Activated naive CD8-positive, alpha-beta T cell treated with anti-CD3 and anti-CD28 coated beads, Interleukin-2, amount 50 U/mL, for 24 hours (primary cell): ENCODE results near the gene ATF3.

Experiments
- ATAC-seq: fragments of 150-1000 bp; cut with Tn5 transposase; one replicate; pipeline ENCODE4 v1.10.0; 2021
- DNase-seq: peaks from one replicate; pipeline ENCODE4 v3.0.0; 2021
- H3K27ac Mint-ChIP-seq: one replicate; pipeline ENCODE4 v1.8.0; 2021; ENCODE audit warnings: mild to moderate bottlenecking, mixed read lengths
- H3K27me3 Mint-ChIP-seq: one replicate; pipeline ENCODE4 v1.8.0; 2021; ENCODE audit warnings: mixed read lengths
- H3K36me3 Mint-ChIP-seq: one replicate; pipeline ENCODE4 v1.8.0; 2021; ENCODE audit warnings: low read depth, mixed read lengths
- H3K4me1 Mint-ChIP-seq: one replicate; pipeline ENCODE4 v1.8.0; 2021; ENCODE audit warnings: mixed read lengths
- H3K4me3 Mint-ChIP-seq: one replicate; pipeline ENCODE4 v1.8.0; 2021; ENCODE audit warnings: mild to moderate bottlenecking, moderate library complexity, mixed read lengths
- H3K9me3 Mint-ChIP-seq: one replicate; pipeline ENCODE4 v1.8.0; 2021; ENCODE audit warnings: mixed read lengths

The ATF3 gene

DNA sequence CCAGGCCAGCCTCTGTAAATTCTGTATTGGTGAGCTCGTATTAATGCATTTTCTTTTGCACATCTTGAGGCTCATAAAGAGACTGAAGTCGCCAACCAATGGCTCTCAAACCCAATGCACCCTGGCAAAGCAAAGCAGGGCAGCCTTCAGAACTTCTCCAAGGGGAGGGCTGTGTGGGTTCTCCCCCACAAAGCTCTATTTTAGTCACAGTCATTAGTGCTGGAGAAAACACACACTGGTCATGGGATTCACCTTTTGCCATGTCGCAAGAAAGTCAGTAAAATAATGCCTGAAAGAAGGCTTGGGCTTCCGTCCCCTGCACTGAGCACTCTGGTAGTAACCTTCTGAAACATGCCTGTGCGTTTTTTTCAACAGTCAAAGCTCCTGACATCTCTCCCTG is 26.3 kb upstream of the ATF3 start:
- H3K4me1 Mint-ChIP-seq = peaks cover 2% of the 10 kb centered on the region
- no peaks in the 10 kb centered on the region for H3K9me3 Mint-ChIP-seq
- no peak for DNase-seq
- no peak overlapping the region for H3K4me3 Mint-ChIP-seq
- no peak for ATAC-seq
- H3K27ac Mint-ChIP-seq = no peak overlapping the region
- H3K36me3 Mint-ChIP-seq = no peaks in the 10 kb centered on the region
- peaks cover 25% of the 10 kb centered on the region for H3K27me3 Mint-ChIP-seq

DNA sequence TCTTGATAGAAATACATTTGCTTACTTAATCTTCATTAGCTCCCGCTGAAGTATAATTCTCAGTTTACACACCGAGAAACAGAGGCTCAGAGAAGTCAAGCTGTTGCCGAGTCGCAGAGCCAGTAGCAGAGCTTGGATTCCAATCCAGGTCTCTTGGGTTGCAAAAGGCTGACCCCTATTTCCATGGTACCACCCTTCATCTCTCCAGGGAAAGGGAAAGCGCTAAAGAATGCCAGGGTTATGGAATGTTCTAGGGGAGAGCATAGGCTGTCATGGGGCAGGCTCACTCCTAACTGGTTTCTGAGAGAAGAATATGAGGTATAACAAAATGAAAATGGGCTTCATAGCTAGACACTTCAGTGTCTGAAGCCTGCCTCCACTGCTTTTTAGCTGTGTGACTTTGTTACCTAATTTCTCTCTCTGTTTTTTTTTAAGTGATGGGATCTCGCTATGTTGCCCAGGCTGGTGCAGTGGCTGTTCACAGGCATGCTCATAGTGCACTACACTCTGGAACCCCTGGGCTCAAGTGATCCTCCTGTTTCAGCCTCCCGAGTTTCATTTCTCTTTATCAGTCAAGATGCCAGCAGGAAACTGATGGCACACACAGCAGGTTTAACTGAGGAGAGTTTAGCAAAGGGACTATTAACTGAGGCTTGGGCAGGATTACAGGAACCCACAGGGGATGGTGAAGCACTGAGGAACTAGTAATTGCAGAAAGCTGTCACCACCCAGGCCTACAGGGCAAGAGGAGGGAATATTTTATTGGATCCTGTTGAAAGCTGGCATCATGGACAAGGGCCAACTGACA is 25.5 kb upstream of the ATF3 start:
- Mint-ChIP-seq H3K27ac (no peak overlapping the region), H3K4me3 (no peak overlapping the region), H3K9me3 (no peaks in the 10 kb centered on the region), H3K4me1 (peaks cover 2% of the 10 kb centered on the region), H3K27me3 (peaks cover 30% of the 10 kb centered on the region), H3K36me3 (no peaks in the 10 kb centered on the region)
- no peak for DNase-seq
- ATAC-seq = no peak

DNA sequence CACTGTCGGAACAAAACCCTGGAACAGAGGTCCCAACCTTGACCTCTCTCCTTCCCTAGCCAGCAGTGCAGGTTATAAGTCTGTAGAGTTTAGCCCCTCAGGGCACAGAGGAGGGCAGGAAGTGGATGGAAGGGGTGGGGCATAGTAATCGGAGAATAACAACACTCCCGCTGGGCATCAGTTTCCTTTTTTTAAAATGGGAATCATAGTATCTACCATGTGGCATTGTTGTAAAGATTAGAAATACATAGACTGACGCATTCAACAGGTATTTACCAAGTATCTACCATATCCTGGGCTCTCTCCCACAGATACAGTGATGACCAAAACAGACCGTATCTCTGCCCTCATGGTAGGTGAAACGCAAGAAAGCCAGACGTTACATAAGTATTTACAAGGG is 24.9 kb upstream of the ATF3 start:
- no peaks in the 10 kb centered on the region for H3K9me3 Mint-ChIP-seq
- H3K27ac Mint-ChIP-seq = no peak overlapping the region
- H3K36me3 Mint-ChIP-seq = no peaks in the 10 kb centered on the region
- H3K27me3 Mint-ChIP-seq = peaks cover 27% of the 10 kb centered on the region
- no peak for ATAC-seq
- peaks cover 2% of the 10 kb centered on the region for H3K4me1 Mint-ChIP-seq
- no peak for DNase-seq
- no peak overlapping the region for H3K4me3 Mint-ChIP-seq

DNA sequence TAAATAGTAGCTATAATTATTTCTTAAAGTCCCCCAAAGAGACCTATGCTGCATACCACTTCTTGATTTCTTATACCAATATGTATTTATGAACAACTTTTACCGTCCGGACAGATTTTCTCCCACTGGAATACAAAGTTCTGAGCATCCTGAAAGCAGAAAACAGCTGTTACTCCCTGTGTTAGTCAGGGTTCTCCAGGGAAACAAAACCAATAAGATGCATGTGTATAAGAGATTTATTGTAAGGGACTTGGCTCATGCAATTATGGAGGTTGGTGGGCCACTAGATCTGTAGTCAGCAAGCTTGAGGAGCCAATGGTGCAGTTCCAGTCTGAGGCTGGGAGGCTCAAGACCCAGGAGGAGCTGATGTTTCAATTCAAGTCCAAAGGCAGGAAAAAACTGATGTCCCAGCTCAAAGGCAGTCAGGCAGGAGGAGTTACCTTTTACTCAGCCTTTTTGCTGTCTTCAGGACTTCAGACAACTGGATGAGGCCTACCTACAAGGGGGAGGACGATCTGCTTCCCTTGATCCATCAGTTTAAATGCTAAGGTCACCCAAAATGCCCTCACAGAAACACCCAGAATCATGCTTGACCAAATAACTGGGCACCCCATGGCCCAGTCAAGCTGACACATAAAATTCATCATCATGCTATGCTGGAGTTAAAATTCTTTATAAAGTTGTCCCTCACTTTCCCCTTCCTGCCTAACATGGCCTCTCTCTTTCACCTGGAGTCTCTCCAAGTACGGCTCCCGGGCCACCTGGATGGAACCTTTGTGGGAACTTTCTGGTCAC is 24.3 kb upstream of the ATF3 start:
- H3K4me3 Mint-ChIP-seq = no peak overlapping the region
- no peaks in the 10 kb centered on the region for H3K9me3 Mint-ChIP-seq
- peaks cover 31% of the 10 kb centered on the region for H3K27me3 Mint-ChIP-seq
- no peaks in the 10 kb centered on the region for H3K36me3 Mint-ChIP-seq
- DNase-seq (no peak), ATAC-seq (no peak)
- no peak overlapping the region for H3K27ac Mint-ChIP-seq
- H3K4me1 Mint-ChIP-seq = peaks cover 2% of the 10 kb centered on the region

DNA sequence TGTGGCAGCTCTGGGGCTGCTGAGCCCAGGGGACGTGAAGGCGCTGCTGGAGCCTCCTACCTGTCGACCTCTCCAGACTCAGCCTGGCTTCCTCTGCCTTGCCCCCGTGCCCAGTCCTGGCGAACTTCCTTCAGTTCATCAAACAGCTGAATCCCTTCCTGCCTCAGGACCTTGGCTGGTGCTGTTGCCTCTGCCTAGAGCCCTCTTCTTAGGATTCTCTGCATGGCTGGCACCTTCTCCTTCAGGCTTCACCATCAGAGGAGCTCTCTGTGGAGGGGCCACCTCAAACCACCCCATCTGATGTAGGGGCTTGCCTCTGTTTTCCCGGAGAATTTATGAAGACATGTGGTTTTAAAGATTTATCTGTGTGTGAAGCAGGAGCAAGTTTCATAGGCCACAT is 23.4 kb upstream of the ATF3 start:
- no peak for ATAC-seq
- peaks cover 2% of the 10 kb centered on the region for H3K4me1 Mint-ChIP-seq
- H3K36me3 Mint-ChIP-seq = no peaks in the 10 kb centered on the region
- no peak overlapping the region for H3K4me3 Mint-ChIP-seq
- H3K27me3 Mint-ChIP-seq = peaks cover 32% of the 10 kb centered on the region
- no peak overlapping the region for H3K27ac Mint-ChIP-seq
- no peak for DNase-seq
- H3K9me3 Mint-ChIP-seq = no peaks in the 10 kb centered on the region

DNA sequence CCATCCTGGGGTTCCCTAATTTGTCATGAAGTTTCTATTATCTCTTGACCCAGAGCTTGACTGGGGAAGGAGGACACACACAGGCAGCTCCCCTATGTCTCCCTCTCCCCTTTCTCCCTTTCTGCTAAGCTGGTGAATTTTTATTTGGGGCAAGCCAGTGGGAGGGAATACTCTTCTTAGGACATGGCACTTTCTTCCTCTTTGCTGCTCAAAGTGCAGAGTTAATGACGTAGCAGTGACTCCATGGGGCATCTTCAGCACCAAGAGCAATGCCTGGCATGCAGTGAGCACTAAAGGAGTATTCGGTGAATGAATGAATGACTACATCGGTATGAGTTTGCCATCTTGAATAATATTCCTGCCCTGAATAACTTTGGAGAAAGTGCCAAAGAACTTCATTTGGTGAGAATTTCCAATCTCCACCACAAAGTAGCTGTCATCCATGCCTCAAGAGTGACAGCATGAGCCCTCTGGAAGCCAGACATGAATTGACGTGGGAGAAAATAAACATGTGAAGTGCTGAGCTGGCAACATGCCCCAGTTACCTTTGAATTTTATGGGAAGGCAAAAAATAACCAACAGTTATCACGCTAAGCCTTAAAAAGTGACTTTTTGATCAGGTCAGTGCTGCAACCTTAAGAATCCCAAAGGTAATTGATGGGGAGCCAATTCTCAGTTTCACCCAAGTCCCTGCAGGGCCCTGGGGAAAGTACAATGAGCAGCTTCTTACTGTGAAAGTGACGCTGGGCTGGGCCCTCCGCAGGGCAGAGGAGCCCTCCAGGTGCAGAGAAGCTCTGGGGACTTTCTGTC is 22.1 kb upstream of the ATF3 start:
- ATAC-seq (no peak), DNase-seq (no peak)
- Mint-ChIP-seq H3K36me3 (no peaks in the 10 kb centered on the region), H3K9me3 (no peaks in the 10 kb centered on the region), H3K4me3 (no peak overlapping the region), H3K4me1 (peaks cover 2% of the 10 kb centered on the region), H3K27me3 (peaks cover 32% of the 10 kb centered on the region), H3K27ac (no peak overlapping the region)

DNA sequence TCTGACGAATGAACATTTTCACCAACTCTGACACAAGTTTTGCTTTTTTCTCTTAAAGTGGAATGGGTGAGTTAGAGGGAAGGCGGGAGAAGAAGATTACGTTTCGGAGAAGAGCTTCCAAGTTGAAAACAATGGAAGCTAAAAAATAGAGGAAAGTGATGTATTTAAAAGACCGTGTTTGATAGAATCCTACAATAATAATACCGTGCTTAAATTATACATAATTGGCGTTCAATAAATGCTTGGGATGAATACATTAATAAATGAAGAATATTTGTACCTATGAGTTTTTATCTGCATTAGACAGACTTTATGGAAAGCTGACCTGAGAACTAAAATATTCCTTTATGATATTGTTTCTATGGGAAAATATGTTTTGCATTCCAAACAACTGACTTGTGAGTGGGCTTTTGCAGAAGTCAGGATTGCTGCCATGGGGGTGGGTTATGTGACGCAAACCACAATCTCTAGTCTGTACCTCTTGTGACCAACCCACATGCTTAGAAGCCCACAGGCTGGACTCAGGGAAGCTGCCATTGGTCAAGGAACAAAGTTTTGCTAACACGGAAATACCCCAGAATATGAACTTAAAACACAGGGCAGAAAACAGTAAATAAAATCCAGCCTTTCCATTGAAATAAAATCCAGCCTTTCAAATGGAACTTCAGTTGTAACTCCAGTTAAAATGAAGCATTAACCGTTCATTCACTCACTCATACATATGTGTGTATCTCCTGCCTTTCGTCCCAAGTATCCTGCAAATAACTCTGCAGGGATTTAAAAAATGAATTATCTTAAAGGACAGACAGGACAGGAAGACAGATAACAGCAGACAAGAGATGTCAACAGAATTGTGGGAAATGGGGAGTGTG is 21.3 kb upstream of the ATF3 start:
- no peak overlapping the region for H3K4me3 Mint-ChIP-seq
- H3K4me1 Mint-ChIP-seq = peaks cover 2% of the 10 kb centered on the region
- H3K27me3 Mint-ChIP-seq = peaks cover 34% of the 10 kb centered on the region
- no peak for DNase-seq
- H3K9me3 Mint-ChIP-seq = no peaks in the 10 kb centered on the region
- no peaks in the 10 kb centered on the region for H3K36me3 Mint-ChIP-seq
- no peak overlapping the region for H3K27ac Mint-ChIP-seq
- no peak for ATAC-seq

DNA sequence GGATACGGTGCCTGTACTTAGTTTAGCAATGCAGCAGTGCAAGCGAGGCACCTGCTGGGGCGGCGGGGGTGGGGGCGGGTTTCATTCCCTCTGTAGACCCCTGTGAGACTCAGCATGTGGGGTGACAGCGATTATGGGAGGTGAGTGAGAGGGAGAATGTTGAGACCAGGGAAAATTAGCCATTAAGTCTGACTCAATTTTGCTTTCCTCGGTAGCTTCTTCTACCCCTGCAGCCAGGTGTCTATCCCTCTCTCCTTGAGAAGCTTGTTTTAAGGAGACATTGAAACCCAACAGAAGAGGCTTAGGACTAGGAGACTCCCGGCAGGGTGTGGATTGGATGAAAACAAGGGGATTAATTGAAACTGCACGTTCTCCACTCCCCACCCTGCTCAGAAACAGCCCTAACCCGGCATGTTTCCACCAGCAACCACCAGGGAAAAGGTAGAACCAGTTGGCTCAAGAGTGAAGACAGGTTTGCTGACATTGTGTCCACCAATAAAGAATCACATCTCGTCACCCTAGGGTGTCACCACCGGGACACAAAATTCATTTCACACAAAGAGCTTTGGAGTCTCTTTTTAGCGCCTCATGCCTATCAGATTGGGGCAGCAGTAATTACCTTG is 20.6 kb upstream of the ATF3 start:
- Mint-ChIP-seq H3K27ac (no peak overlapping the region), H3K27me3 (peaks cover 34% of the 10 kb centered on the region), H3K4me1 (peaks cover 2% of the 10 kb centered on the region), H3K36me3 (no peaks in the 10 kb centered on the region), H3K4me3 (no peak overlapping the region), H3K9me3 (no peaks in the 10 kb centered on the region)
- no peak for ATAC-seq
- DNase-seq = no peak

DNA sequence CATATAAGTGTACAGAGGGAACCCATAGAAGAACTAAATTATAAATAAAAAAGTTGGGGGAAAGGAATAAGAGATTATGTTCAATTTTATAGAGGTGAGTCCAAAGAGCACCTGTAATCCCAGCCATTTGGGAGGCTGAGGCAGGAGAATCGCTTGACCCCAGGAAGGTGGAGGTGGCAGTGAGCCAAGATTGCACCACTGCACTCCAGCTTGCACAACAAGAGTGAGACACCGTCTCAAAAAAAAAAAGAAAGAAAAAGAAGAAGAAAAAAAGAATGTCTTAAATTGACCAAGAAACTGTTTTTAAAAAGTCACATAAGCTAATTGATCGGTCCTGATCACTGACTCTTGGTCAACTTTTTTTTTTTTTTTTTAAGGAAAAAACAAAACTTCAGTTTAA is 19.1 kb upstream of the ATF3 start:
- peaks cover 30% of the 10 kb centered on the region for H3K27me3 Mint-ChIP-seq
- H3K9me3 Mint-ChIP-seq = no peaks in the 10 kb centered on the region
- H3K4me3 Mint-ChIP-seq = no peak overlapping the region
- DNase-seq (no peak), ATAC-seq (no peak)
- no peak overlapping the region for H3K27ac Mint-ChIP-seq
- H3K4me1 Mint-ChIP-seq = peaks cover 3% of the 10 kb centered on the region
- no peaks in the 10 kb centered on the region for H3K36me3 Mint-ChIP-seq

DNA sequence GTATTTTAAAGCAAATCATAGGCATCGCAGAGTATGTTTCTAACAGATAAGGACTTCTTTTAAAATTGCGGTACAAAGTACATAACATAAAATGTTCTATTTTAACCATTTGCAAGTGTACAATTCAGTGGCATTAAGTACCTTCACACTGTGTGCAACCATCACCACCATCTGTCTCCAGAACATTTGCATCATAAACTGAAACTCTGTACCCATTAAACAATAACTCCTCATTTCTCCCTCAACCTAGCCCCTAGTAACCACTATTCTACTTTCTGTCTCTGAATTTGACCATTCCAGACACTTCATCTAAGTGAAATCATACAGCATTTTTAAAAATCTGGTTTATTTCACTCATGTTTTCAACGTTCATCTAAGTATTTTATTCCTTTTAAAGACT is 16.6 kb upstream of the ATF3 start:
- H3K27ac Mint-ChIP-seq = no peak overlapping the region

DNA sequence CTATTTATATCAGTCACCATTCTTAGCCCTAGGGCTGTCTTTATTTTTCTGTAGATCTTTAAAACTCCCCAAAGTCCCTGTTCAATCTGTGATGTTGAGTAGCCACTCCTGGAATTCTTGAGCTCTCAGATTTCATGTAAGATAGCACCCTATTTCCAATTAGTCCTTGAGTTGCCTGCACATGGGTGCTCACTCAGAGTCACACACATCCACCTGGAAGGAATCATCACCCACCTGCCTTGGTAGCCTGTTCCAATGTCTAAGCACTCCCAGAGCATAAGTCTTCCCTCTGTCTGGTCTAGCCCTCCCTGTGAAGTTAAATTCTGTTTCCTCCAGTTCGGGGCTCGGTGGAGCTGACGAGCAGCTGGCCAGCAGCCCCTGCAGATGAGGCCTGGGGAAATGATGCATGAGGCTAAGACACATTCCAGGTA is 14.7 kb upstream of the ATF3 start:
- Mint-ChIP-seq H3K4me3 (no peak overlapping the region), H3K36me3 (no peaks in the 10 kb centered on the region), H3K4me1 (peaks cover 27% of the 10 kb centered on the region), H3K27me3 (peaks cover 7% of the 10 kb centered on the region), H3K27ac (no peak overlapping the region), H3K9me3 (no peaks in the 10 kb centered on the region)
- DNase-seq (no peak), ATAC-seq (no peak)

More for the DNA sequence above, 16.6 kb upstream of the ATF3 start:
- Mint-ChIP-seq H3K27me3 (peaks cover 17% of the 10 kb centered on the region), H3K4me1 (peaks cover 19% of the 10 kb centered on the region), H3K4me3 (no peak overlapping the region), H3K9me3 (no peaks in the 10 kb centered on the region), H3K36me3 (no peaks in the 10 kb centered on the region)
- ATAC-seq (no peak), DNase-seq (no peak)

DNA sequence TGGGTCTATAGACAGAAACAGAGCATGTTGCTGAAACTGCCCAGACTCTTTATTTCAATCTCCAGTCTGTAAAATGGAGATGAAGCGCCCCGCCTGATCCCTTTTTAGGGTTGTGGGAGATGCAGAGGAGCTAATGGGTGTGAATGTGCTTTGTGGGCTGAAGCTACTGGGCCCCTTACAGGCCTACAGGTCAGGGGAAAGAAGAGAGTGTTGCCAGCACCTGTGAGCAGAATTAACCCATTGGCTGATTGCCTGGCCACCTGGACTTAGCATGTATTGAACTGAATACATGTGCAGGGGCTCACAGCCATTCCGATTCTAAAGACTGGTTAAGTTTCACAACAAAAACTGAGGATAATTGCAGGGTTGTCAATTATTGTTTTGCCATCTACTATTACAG is 13.9 kb upstream of the ATF3 start:
- H3K36me3 Mint-ChIP-seq = no peaks in the 10 kb centered on the region
- ATAC-seq = no peak
- H3K27ac Mint-ChIP-seq = no peak overlapping the region
- peaks cover 27% of the 10 kb centered on the region for H3K4me1 Mint-ChIP-seq
- H3K4me3 Mint-ChIP-seq = no peak overlapping the region
- peaks cover 2% of the 10 kb centered on the region for H3K27me3 Mint-ChIP-seq
- no peak for DNase-seq
- H3K9me3 Mint-ChIP-seq = no peaks in the 10 kb centered on the region

DNA sequence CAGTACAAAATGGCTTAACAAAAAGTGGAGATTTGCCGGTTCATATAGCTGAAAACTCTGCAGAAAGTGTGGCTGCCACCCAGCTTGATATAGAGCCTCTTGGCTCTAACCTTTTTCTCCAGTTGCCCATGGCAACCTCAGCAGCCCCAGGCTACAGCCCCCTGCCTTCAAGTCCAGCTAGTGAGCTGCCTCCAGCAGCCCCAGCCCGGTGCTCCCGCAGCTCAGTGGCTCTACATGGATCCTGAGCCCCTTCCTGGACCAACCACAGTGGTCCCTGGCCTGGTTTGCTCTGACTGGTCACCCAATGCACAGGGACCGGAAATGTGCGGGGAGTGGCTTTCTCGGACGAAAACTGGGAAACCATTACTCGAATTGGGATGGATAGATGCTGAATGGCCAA is 13.3 kb upstream of the ATF3 start:
- ATAC-seq = no peak
- peaks cover 6% of the 10 kb centered on the region for H3K27me3 Mint-ChIP-seq
- H3K27ac Mint-ChIP-seq = peak overlapping the region; percentile 93
- H3K36me3 Mint-ChIP-seq = no peaks in the 10 kb centered on the region
- H3K4me1 Mint-ChIP-seq = peaks cover 28% of the 10 kb centered on the region
- H3K9me3 Mint-ChIP-seq = no peaks in the 10 kb centered on the region
- no peak overlapping the region for H3K4me3 Mint-ChIP-seq
- DNase-seq = no peak
